HepG2 (cell line): ENCODE measurements around the gene ARRDC3. TPM values are rescaled to one million over a fixed set of nuclear protein-coding genes. Genes with fewer than 3 reads are reported as not detected.

Experiments used
- ATAC-seq: fragments of 200-7000 bp; cut with Tn5 transposase; 3 replicates; pipeline ENCODE4 v1.9.1; 2020; ENCODE audit warnings: mild to moderate bottlenecking, moderate library complexity
- BruUV-seq: library from RNA; stranded (reverse); fragments of 400-500 nt; replicated peaks from 2 replicates; lab custom pipeline; 2021; lab: Mats Ljungman, UMichigan
- CTCF ChIA-PET: fragments of 300-600 bp; formaldehyde crosslinking; extraction: SDS; loops from one replicate; lab custom pipeline; 2021; ENCODE audit warnings: low total read pairs, inconsistent platforms, low intra/inter-chr PET ratio; lab: Yijun Ruan, JAX
- POLR2A ChIA-PET: fragments of 350-600 bp; sonication (Branson Sonifier 250); formaldehyde crosslinking; loops from one replicate; lab custom pipeline; 2020; ENCODE audit warnings: antibody characterized with exemption, inconsistent platforms; lab: Yijun Ruan, JAX
- DNase-seq: peaks from one replicate; pipeline ENCODE4 v3.0.0-alpha.2; 2015; ENCODE audit warnings: low spot score
- FAIRE-seq: peaks from 3 replicates; lab custom pipeline; 2011; peaks lifted over from hg19 to GRCh38; lab: Jason Lieb, UNC
- H2AFZ ChIP-seq: one replicate; pipeline ENCODE4 v1.6.1; 2011; ENCODE audit warnings: low read length, inconsistent platforms
- H3K27ac ChIP-seq: fragments of 300-600 bp; 3 replicates; pipeline ENCODE4 v1.8.0; 2011; ENCODE audit warnings: mixed run types, mild to moderate bottlenecking, mixed read lengths, low read length, inconsistent platforms; ENCODE audit not compliant: insufficient read depth; ENCODE audit errors: extremely low read length
- H3K27me3 ChIP-seq, 2 experiments: fragments of 200-600 bp in 1 of 2; 2 replicates in 1 of 2; 3 replicates in 1 of 2; pipeline versions ENCODE4 v1.6.0 to v1.8.0; 2011; ENCODE audit warnings: low read length in 2 of 2, mild to moderate bottlenecking in 2 of 2, moderate library complexity in 2 of 2, inconsistent platforms in 1 of 2; ENCODE audit not compliant: insufficient read depth in 2 of 2, control insufficient read depth in 1 of 2
- H3K36me3 ChIP-seq, 2 experiments: fragments of 200-600 bp in 1 of 2; replicated peaks in 1 of 2; 2 replicates in 1 of 2; 3 replicates in 1 of 2; pipeline versions ENCODE4 v1.5.1 to v1.8.0; 2011; ENCODE audit warnings: low read length in 2 of 2, inconsistent platforms in 1 of 2; ENCODE audit not compliant: insufficient read depth in 2 of 2, control insufficient read depth in 1 of 2
- H3K4me1 ChIP-seq: 2 replicates; pipeline ENCODE4 v1.5.1; 2012; ENCODE audit warnings: low read length, inconsistent platforms; ENCODE audit not compliant: insufficient read depth
- H3K4me2 ChIP-seq: 2 replicates; pipeline ENCODE4 v1.6.0; 2011; ENCODE audit warnings: low read depth, low read length, inconsistent platforms
- H3K4me3 ChIP-seq, 3 experiments: fragments of 200-600 bp in 1 of 3; sonication (generic), shearing (Covaris generic) in 1 of 3; replicated peaks in 1 of 3; 2 replicates each; pipeline ENCODE4 v1.5.1; 2011 to 2016; ENCODE audit warnings: low read length in 3 of 3, inconsistent platforms in 2 of 3, low read depth in 2 of 3, mild to moderate bottlenecking in 2 of 3, control low read depth in 1 of 3, mixed read lengths in 1 of 3; ENCODE audit not compliant: insufficient read depth in 1 of 3
- H3K79me2 ChIP-seq: one replicate; pipeline ENCODE4 v1.6.1; 2011; ENCODE audit warnings: low read length, inconsistent platforms; ENCODE audit not compliant: insufficient read depth
- H3K9ac ChIP-seq: 2 replicates; pipeline ENCODE4 v1.6.0; 2011; ENCODE audit warnings: mild to moderate bottlenecking, low read depth, low read length, inconsistent platforms; ENCODE audit not compliant: insufficient read depth
- H3K9me3 ChIP-seq: 2 replicates; pipeline ENCODE4 v1.5.1; 2012; ENCODE audit warnings: mild to moderate bottlenecking, low read length
- H4K20me1 ChIP-seq: 2 replicates; pipeline ENCODE4 v1.6.0; 2011; ENCODE audit warnings: inconsistent platforms, mild to moderate bottlenecking, low read length, moderate library complexity; ENCODE audit not compliant: insufficient read depth
- CENPX ChIP-seq: sonication (generic); formaldehyde crosslinking; IDR thresholded peaks from 2 replicates; pipeline ENCODE4 v1.9.0; 2021; ENCODE audit warnings: mild to moderate bottlenecking, missing genetic modification reagents, moderate library complexity
- PPARG ChIP-seq: conservative IDR thresholded peaks from 2 replicates; pipeline ENCODE4 v1.6.1; 2016; ENCODE audit warnings: missing biosample characterization, missing genetic modification reagents
- RBM39 ChIP-seq: fragments of 200-400 bp; formaldehyde crosslinking; IDR thresholded peaks from one replicate; pipeline ENCODE4 v1.6.1; 2018; ENCODE audit warnings: antibody characterized with exemption, mild to moderate bottlenecking, low read depth, low read length; ENCODE audit not compliant: poor library complexity, severe bottlenecking
- RFX5 ChIP-seq: IDR thresholded peaks from 2 replicates; pipeline ENCODE4 v1.6.1; 2011; ENCODE audit warnings: low read depth, low read length, improper control_type of control experiment
- SNAPC2 ChIP-seq: sonication (generic); formaldehyde crosslinking; IDR thresholded peaks from 2 replicates; pipeline ENCODE4 v1.8.1; 2022; ENCODE audit warnings: mild to moderate bottlenecking, missing genetic modification reagents
- SRY ChIP-seq: sonication (generic); formaldehyde crosslinking; IDR thresholded peaks from 2 replicates; pipeline ENCODE4 v1.8.0; 2022; ENCODE audit warnings: mild to moderate bottlenecking, missing genetic modification reagents
- TARDBP ChIP-seq: sonication (generic); formaldehyde crosslinking; IDR thresholded peaks from 2 replicates; pipeline ENCODE4 v1.8.0; 2022; ENCODE audit warnings: mild to moderate bottlenecking, missing genetic modification reagents
- ZNF33A ChIP-seq: sonication (generic); formaldehyde crosslinking; IDR thresholded peaks from 2 replicates; pipeline ENCODE4 v1.5.1; 2020; ENCODE audit warnings: missing genetic modification reagents, mild to moderate bottlenecking, moderate library complexity, borderline replicate concordance
- ZNF501 ChIP-seq: sonication (generic); formaldehyde crosslinking; IDR thresholded peaks from 2 replicates; pipeline ENCODE4 v1.5.1; 2020; ENCODE audit warnings: mild to moderate bottlenecking, moderate library complexity, missing genetic modification reagents
- ZNF598 ChIP-seq: sonication (generic); formaldehyde crosslinking; IDR thresholded peaks from 2 replicates; pipeline ENCODE4 v1.5.1; 2020; ENCODE audit warnings: mild to moderate bottlenecking, missing genetic modification reagents, borderline replicate concordance
- in situ Hi-C: cut with HindIII; loops from 2 replicates; pipeline ENCODE4 v1.10.0; 2017; ENCODE audit warnings: low pct_unique_long_range_greater_than_20kb; ENCODE audit not compliant: extremely low pct_ligation_motif_present
- intact Hi-C: fragments of 100-400 bp; cut with micrococcal nuclease; formaldehyde crosslinking; loops from one replicate; pipeline ENCODE4 v1.10.0; 2022; ENCODE audit not compliant: unreplicated experiment
- polyA plus RNA-seq, 8 experiments: library from polyadenylated mRNA; depleted of rRNA in 3 of 8; stranded (reverse) in 7 of 8; unstranded in 1 of 8; fragments of >200 nt; fragmentation: Illumina TruSeq in 4 of 8; extraction: Trizol in 4 of 8; gene quantifications; 2 replicates each; pipeline versions ENCODE4 v1.2.1 to v1.2.3, GENCODE V29; 2011 to 2016; ENCODE audit warnings: low read depth in 4 of 8, missing spikeins in 1 of 8, mixed read lengths in 1 of 8; ENCODE audit not compliant: insufficient read depth in 1 of 8
- total RNA-seq, 5 experiments: library from RNA; depleted of rRNA; stranded (reverse); fragments of >200 nt; fragmentation: Illumina TruSeq; extraction: Trizol; gene quantifications; 2 replicates each; pipeline ENCODE4 v1.2.3, GENCODE V29; 2016; ENCODE audit warnings: low read depth in 1 of 5
- TF ChIP-seq, protein P1 (sequence below): sonication (generic); formaldehyde crosslinking; IDR thresholded peaks from 2 replicates; pipeline ENCODE4 v1.4.0; 2020; ENCODE audit warnings: low read depth, missing genetic modification reagents
- TF ChIP-seq, protein P2 (sequence below): sonication (generic); formaldehyde crosslinking; IDR thresholded peaks from one replicate; pipeline ENCODE4 v1.5.1; 2020; ENCODE audit warnings: mild to moderate bottlenecking, missing genetic modification reagents; ENCODE audit errors: not compliant biosample characterization

The ARRDC3 gene
- total and polyA plus RNA-seq, 2 of the 13 experiments (the other 11 are each of a cell fraction or from before 2014, with no cell fraction given) = 3.4 to 24.4 TPM

DNA sequence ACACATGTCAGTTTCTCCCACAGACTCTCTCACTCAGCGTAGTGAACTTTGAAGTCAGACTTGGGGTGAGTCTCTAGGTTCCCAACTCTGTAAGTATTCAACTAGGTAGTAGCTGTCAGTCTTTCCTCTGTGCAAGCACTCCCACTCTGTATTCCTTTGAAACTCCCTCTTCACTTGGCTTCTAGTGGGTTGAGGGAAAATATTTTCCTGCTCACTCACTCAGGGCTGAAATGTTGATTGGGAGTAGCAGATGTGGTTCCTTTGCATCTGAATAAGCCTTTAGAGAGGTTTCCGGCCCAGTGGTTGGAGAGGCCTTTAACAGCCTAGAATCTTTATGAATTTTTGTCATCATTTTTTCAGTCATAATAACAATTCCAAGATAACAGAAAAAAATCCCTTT lies 18.1 kb upstream of the ARRDC3 start (continued):
- TF ChIP-seq CENPX (CRISPR knock-in tag) = no peak

DNA sequence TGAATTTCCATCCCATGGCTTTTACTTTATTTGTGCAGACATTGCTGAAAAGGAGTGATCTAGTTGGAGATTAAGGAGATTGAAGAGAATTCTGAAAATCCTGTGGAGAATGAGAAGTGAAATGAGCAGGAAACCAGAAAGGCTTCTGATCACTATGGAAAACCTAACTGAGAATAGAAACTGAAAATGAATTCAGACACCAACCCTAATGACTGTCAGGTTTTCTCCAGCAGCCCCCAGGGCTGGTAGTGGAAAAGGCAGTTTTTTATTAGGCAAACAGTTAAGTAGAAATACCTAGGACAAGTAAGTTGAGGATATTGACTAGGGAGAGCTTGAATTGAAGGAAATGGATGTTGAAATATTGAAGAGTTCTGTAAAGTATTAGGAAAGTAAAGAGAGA lies 14.7 kb upstream of the ARRDC3 start:
- H3K27ac ChIP-seq = no peak overlapping the region
- H3K4me1 ChIP-seq = no peaks in the 10 kb centered on the region
- DNase-seq = no peak
- ATAC-seq = no peak
- no peaks in the 10 kb centered on the region for H3K79me2 ChIP-seq
- H4K20me1 ChIP-seq = no peaks in the 10 kb centered on the region
- BruUV-seq = no TSS peak
- no peaks in the 10 kb centered on the region for H3K36me3 ChIP-seq
- no peak overlapping the region for H3K4me2 ChIP-seq
- no peaks in the 10 kb centered on the region for H3K9me3 ChIP-seq
- ChIA-PET CTCF (no interaction called here), POLR2A (no interaction called here)
- no peak overlapping the region for H2AFZ ChIP-seq
- H3K9ac ChIP-seq = no peak overlapping the region
- in situ Hi-C loops = no loop called here
- H3K4me3 ChIP-seq = no peak overlapping the region
- H3K27me3 ChIP-seq = no peaks in the 10 kb centered on the region
- intact Hi-C loops = no loop called here
- no peak for FAIRE-seq
- TF ChIP-seq TARDBP (CRISPR knock-in tag) (no peak), SRY (no peak), ZNF598 (CRISPR knock-in tag) (no peak), ZNF501 (CRISPR knock-in tag) (no peak), RFX5 (no peak), SNAPC2 (CRISPR knock-in tag) (no peak), PPARG (CRISPR knock-in tag) (no peak), ZNF33A (CRISPR knock-in tag) (no peak), RBM39 (no peak)
- TF ChIP-seq, protein P1, sequence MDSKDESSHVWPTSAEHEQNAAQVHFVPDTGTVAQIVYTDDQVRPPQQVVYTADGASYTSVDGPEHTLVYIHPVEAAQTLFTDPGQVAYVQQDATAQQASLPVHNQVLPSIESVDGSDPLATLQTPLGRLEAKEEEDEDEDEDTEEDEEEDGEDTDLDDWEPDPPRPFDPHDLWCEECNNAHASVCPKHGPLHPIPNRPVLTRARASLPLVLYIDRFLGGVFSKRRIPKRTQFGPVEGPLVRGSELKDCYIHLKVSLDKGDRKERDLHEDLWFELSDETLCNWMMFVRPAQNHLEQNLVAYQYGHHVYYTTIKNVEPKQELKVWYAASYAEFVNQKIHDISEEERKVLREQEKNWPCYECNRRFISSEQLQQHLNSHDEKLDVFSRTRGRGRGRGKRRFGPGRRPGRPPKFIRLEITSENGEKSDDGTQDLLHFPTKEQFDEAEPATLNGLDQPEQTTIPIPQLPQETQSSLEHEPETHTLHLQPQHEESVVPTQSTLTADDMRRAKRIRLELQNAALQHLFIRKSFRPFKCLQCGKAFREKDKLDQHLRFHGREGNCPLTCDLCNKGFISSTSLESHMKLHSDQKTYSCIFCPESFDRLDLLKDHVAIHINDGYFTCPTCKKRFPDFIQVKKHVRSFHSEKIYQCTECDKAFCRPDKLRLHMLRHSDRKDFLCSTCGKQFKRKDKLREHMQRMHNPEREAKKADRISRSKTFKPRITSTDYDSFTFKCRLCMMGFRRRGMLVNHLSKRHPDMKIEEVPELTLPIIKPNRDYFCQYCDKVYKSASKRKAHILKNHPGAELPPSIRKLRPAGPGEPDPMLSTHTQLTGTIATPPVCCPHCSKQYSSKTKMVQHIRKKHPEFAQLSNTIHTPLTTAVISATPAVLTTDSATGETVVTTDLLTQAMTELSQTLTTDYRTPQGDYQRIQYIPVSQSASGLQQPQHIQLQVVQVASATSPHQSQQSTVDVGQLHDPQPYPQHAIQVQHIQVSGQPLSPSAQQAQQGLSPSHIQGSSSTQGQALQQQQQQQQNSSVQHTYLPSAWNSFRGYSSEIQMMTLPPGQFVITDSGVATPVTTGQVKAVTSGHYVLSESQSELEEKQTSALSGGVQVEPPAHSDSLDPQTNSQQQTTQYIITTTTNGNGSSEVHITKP (CRISPR knock-in tag) = no peak
- TF ChIP-seq, protein P2, sequence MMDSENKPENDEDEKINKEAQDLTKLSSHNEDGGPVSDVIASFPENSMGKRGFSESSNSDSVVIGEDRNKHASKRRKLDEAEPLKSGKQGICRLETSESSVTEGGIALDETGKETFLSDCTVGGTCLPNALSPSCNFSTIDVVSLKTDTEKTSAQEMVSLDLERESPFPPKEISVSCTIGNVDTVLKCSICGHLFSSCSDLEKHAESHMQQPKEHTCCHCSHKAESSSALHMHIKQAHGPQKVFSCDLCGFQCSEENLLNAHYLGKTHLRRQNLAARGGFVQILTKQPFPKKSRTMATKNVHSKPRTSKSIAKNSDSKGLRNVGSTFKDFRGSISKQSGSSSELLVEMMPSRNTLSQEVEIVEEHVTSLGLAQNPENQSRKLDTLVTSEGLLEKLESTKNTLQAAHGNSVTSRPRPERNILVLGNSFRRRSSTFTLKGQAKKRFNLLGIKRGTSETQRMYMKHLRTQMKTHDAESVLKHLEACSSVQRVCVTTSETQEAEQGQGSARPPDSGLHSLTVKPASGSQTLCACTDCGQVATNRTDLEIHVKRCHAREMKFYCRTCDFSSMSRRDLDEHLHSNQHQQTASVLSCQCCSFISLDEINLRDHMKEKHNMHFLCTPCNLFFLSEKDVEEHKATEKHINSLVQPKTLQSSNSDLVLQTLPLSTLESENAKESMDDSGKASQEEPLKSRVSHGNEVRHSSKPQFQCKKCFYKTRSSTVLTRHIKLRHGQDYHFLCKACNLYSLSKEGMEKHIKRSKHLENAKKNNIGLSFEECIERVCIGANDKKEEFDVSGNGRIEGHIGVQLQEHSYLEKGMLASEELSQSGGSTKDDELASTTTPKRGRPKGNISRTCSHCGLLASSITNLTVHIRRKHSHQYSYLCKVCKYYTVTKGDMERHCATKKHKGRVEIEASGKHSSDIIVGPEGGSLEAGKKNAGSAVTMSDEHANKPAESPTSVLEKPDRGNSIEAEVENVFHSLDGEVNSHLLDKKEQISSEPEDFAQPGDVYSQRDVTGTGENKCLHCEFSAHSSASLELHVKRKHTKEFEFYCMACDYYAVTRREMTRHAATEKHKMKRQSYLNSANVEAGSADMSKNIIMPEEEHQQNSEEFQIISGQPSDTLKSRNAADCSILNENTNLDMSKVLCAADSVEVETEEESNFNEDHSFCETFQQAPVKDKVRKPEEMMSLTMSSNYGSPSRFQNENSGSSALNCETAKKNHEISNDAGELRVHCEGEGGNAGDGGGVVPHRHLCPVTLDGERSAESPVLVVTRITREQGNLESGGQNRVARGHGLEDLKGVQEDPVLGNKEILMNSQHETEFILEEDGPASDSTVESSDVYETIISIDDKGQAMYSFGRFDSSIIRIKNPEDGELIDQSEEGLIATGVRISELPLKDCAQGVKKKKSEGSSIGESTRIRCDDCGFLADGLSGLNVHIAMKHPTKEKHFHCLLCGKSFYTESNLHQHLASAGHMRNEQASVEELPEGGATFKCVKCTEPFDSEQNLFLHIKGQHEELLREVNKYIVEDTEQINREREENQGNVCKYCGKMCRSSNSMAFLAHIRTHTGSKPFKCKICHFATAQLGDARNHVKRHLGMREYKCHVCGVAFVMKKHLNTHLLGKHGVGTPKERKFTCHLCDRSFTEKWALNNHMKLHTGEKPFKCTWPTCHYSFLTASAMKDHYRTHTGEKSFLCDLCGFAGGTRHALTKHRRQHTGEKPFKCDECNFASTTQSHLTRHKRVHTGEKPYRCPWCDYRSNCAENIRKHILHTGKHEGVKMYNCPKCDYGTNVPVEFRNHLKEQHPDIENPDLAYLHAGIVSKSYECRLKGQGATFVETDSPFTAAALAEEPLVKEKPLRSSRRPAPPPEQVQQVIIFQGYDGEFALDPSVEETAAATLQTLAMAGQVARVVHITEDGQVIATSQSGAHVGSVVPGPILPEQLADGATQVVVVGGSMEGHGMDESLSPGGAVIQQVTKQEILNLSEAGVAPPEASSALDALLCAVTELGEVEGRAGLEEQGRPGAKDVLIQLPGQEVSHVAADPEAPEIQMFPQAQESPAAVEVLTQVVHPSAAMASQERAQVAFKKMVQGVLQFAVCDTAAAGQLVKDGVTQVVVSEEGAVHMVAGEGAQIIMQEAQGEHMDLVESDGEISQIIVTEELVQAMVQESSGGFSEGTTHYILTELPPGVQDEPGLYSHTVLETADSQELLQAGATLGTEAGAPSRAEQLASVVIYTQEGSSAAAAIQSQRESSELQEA (CRISPR knock-in tag) = no peak
